Tongue (tissue), 2 donors: ENCODE results near the gene ZNF322. TPM values are rescaled to one million over a fixed set of nuclear protein-coding genes. Genes with fewer than 3 reads are reported as not detected.

Source experiments
- DNase-seq: peaks from one replicate; pipeline ENCODE4 v3.0.0-alpha.2; 2015
- total RNA-seq: library from RNA; depleted of rRNA; stranded (reverse); fragments of >200 nt; gene quantifications from one replicate; pipeline ENCODE4 v1.2.3, GENCODE V29; 2014

The ZNF322 gene
- total RNA-seq, 1 donor from 2014 or later = 21.6 TPM

GRCh38 chr6:26613689-26614683 is 45.6 kb downstream of the ZNF322 start:
- DNase-seq = peak; percentile 20

- no peak for DNase-seq
These were observed 46.3 kb downstream of the ZNF322 start for GRCh38 chr6:26613201-26613600.

- DNase-seq = no peak
These were observed 47.9 kb downstream of the ZNF322 start for GRCh38 chr6:26611599-26611998.

GRCh38 chr6:26609463-26609862 is 50.1 kb downstream of the ZNF322 start:
- no peak for DNase-seq

GRCh38 chr6:26607434-26608230 is 51.9 kb downstream of the ZNF322 start:
- DNase-seq = peak; percentile 67

- DNase-seq = no peak
These were observed 54.7 kb downstream of the ZNF322 start for GRCh38 chr6:26604797-26605196.

- DNase-seq = no peak
These were observed 55.5 kb downstream of the ZNF322 start for GRCh38 chr6:26604026-26604425.

GRCh38 chr6:26602262-26602661 is 57.3 kb downstream of the ZNF322 start:
- DNase-seq = no peak

GRCh38 chr6:26600759-26601158 is 58.8 kb downstream of the ZNF322 start:
- DNase-seq = no peak

GRCh38 chr6:26599591-26599990 is 60.0 kb downstream of the ZNF322 start:
- no peak for DNase-seq

GRCh38 chr6:26599134-26599533 is 60.4 kb downstream of the ZNF322 start:
- no peak for DNase-seq

- no peak for DNase-seq
These were observed 61.3 kb downstream of the ZNF322 start for GRCh38 chr6:26598267-26598666.

- no peak for DNase-seq
These were observed 61.7 kb downstream of the ZNF322 start for GRCh38 chr6:26597821-26598220.

- no peak for DNase-seq
These were observed 62.2 kb downstream of the ZNF322 start for GRCh38 chr6:26597389-26597766.

- DNase-seq = peak; percentile 99
These were observed 62.8 kb downstream of the ZNF322 start, which contains the start of gene ABT1 for GRCh38 chr6:26596579-26597388. Gene ABT1, plus strand, starts transcription at chr6:26596953. Its CDS starts 30 bp downstream, at chr6:26596983.

- peak; percentile 96 for DNase-seq
These were observed 63.8 kb downstream of the ZNF322 start for GRCh38 chr6:26595669-26596269.

GRCh38 chr6:26594730-26595632 is 64.6 kb downstream of the ZNF322 start:
- DNase-seq = peak; percentile 57

- DNase-seq = no peak
These were observed 65.4 kb downstream of the ZNF322 start for GRCh38 chr6:26594131-26594498.

GRCh38 chr6:26593278-26594130 is 66.0 kb downstream of the ZNF322 start:
- DNase-seq = no peak

- no peak for DNase-seq
These were observed 66.9 kb downstream of the ZNF322 start for GRCh38 chr6:26592649-26593048.
